Measurements from ENCODE around the gene MARCHF9.
"Not testable (repeated sequence)": the region's sequence is repeated elsewhere in the genome, so short reads cannot be mapped to it uniquely, and the experiment has no call there.

Gene MARCHF9

GRCh38 chr12:57754411-57755193 lies at the start of gene MARCHF9:
MARCHF9 (plus strand) TSS chr12:57755103; CDS start chr12:57755529, 426 bp downstream.
- no peak for TF ChIP-seq CTCF (IDR thresholded peaks at IDR 0.05; ENCODE audit: control insufficient read depth, insufficient read depth, low read depth, low read length, missing control alignments)
- H3K4me3 ChIP-seq (ENCODE audit: control insufficient read depth, low read depth, low read length): peak within 1 kb of the TSS; percentile 47
- no peak for DNase-seq (ENCODE audit: low read depth)

DNA sequence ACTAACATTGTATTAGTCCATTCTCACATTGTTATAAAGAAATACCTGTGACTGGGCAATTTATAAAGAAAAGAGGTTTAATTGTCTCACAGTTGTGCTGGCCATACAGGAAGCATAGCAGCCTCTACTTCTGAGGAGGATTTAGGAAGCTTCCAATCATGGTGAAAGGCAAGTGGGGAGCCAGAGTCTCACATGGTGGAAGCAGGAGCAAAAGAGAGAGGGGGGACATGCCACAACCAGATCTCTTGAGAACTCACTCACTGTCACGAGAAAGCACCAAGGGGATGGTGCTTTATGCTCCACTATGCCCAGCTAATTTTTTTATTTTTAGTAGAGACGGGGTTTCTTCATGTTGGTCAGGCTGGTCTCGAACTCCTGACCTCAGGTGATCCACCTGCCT lies 47.7 kb upstream of the MARCHF9 start:
- H3K4me3 ChIP-seq (ENCODE audit: control insufficient read depth, low read depth, low read length): no peak overlapping the region
- DNase-seq (ENCODE audit: low read depth): no peak
- TF ChIP-seq CTCF (IDR thresholded peaks at IDR 0.05; ENCODE audit: control insufficient read depth, insufficient read depth, low read depth, low read length, missing control alignments): no peak

DNA sequence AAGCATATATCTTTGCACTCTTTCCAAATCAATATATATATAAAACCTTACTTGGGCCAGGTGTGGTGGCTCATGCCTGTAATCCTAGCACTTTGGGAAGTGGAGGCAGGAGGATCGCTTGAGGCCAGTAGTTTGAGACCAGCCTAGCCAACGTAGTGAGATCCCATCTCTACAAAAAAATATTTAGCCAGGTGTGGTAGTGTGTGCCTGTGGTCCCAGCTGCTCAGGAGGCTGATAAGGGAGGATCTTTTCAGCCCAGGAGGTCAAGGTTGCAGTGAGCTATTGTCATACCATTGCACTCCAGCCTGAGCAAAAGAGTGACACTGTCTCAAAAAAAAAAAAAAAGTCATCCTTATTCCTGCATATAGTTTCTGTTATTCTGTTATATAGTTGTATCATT lies 46.6 kb upstream of the MARCHF9 start:
- TF ChIP-seq CTCF (IDR thresholded peaks at IDR 0.05; ENCODE audit: control insufficient read depth, insufficient read depth, low read depth, low read length, missing control alignments): no peak
- DNase-seq (ENCODE audit: low read depth): no peak
- no peak overlapping the region for H3K4me3 ChIP-seq (ENCODE audit: control insufficient read depth, low read depth, low read length)

DNA sequence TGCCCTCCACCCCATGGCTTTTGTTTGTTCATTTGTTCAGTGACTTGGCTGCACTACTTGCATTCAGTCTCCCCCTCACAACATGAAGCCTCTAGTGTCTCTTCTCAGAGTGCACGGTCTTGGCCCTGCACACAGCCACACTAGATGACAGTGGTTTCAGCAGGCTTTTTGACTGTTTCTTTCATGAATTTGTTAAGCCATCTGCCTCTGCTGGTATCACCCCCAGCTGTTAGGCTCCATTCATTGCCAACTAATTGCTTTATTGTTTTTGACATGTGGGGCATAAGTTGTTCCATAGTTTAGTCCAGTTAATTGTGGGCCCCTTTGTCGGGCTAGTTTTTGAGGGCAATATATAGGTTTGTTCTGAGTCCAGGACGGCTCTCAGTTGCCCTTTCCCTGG lies 42.2 kb upstream of the MARCHF9 start:
- no peak for DNase-seq (ENCODE audit: low read depth)
- H3K4me3 ChIP-seq (ENCODE audit: control insufficient read depth, low read depth, low read length): no peak overlapping the region
- no peak for TF ChIP-seq CTCF (IDR thresholded peaks at IDR 0.05; ENCODE audit: control insufficient read depth, insufficient read depth, low read depth, low read length, missing control alignments)

DNA sequence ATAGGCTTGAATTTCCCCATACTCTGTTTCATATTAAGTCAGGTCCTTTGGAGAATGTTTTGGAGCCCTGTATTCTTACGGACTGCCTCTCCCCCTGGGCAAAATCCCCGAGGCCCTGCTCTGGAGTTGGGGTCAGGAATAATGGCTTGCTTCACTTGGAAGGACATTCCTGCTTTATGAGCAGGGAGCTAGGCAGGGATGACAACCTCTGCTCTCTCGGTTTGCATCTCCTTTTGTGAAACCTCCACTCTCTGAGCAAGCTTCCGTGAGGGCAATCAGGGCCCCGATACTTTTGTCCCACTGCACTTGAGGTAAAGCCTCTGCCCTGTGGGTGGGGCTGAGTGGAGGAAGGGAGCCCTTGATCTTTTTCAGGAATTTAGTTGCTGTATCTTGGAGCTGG lies 41.7 kb upstream of the MARCHF9 start:
- no peak overlapping the region for H3K4me3 ChIP-seq (ENCODE audit: control insufficient read depth, low read depth, low read length)
- TF ChIP-seq CTCF (IDR thresholded peaks at IDR 0.05; ENCODE audit: control insufficient read depth, insufficient read depth, low read depth, low read length, missing control alignments): no peak
- DNase-seq (ENCODE audit: low read depth): no peak

DNA sequence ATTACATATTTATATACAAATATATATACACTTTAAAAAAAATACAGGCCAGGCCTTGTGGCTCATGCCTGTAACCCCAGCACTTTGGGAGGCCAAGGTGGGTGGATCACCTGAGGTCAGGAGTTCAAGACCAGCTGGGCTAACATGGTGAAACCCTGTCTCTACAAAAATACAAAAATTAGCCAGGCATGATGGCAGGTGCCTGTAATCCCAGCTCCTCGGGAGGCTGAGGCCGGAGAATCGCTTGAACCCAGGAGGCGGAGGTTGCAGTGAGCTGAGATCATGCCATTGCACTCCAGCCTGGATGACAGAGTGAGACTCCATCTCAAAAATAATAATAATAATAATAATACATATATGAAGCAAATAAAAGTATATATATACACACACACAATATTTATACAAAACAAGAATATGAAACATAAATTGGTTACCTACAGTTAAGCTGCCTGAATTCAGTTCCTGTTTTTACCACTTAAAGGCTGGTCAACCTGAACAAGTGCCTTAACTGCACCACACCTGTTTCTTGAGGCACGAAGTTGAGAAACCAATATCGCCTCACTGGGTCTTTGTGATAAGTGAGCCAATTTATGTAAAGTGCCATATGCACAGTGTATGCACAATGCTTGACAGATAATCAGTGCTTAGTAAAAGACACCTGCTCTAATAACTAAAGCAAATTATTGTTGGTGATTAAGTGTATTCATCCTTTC lies 39.7 kb upstream of the MARCHF9 start:
- H3K4me3 ChIP-seq (ENCODE audit: control insufficient read depth, low read depth, low read length); DNase-seq (ENCODE audit: low read depth): not testable (repeated sequence)

DNA sequence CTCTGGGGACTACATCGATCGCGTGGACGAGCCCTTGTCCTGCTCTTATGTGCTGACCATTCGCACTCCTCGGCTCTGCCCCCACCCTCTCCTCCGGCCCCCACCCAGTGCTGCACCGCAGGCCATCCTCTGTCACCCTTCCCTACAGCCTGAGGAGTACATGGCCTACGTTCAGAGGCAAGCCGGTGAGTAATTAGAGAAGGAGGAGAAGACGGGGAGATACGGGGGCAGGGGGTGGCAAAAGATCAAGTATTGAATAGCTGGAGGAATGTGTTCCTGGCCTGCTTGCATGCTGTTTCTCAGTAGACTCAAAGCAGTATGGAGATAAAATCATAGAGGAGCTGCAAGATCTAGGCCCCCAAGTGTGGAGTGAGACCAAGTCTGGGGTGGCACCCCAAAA lies 39.1 kb upstream of the MARCHF9 start:
- H3K4me3 ChIP-seq (ENCODE audit: control insufficient read depth, low read depth, low read length): no peak overlapping the region
- no peak for DNase-seq (ENCODE audit: low read depth)
- TF ChIP-seq CTCF (IDR thresholded peaks at IDR 0.05; ENCODE audit: control insufficient read depth, insufficient read depth, low read depth, low read length, missing control alignments): no peak
